HG02798 (cell line): ENCODE measurements around the gene HOXD9.

ENCODE experiments used
- ATAC-seq: cut with Tn5 transposase; IDR thresholded peaks from one replicate; pipeline ENCODE4 v1.9.1; 2021; ENCODE audit warnings: mild to moderate bottlenecking; ENCODE audit not compliant: unreplicated experiment, poor library complexity

Gene HOXD9

DNA sequence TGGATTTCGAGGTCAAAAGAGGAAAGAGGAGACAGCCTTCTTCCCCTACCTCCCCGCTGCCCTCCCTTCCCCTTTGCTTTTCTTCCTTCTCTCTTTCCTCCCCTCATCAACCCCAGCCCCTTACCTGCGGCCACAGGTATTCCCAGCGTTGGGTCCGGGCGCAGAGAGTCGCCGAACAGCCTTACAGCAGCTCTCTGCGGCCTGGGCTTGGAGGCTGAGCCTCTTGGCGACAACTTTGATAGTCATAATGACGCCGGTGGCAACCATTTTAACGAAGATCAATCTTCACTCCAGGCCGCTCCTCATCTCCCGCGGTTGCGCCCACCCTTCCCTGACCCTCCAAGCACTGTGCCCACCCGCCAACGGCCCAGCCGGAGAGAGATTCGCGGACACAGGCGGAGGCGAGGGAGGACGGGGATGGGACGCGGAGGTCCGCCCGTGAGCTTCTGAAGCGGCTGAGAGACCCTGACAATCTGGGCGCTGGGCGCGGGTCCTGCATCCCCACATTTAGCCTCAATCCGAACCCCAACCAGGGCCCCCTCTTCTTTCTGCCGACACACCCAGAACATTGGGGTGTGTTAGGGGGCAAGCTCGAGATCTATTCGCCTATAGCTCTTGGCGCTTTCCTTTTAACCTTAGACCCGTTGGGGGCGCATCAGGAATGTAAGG, 37.3 kb upstream of the HOXD9 start:
- no peak for ATAC-seq

DNA sequence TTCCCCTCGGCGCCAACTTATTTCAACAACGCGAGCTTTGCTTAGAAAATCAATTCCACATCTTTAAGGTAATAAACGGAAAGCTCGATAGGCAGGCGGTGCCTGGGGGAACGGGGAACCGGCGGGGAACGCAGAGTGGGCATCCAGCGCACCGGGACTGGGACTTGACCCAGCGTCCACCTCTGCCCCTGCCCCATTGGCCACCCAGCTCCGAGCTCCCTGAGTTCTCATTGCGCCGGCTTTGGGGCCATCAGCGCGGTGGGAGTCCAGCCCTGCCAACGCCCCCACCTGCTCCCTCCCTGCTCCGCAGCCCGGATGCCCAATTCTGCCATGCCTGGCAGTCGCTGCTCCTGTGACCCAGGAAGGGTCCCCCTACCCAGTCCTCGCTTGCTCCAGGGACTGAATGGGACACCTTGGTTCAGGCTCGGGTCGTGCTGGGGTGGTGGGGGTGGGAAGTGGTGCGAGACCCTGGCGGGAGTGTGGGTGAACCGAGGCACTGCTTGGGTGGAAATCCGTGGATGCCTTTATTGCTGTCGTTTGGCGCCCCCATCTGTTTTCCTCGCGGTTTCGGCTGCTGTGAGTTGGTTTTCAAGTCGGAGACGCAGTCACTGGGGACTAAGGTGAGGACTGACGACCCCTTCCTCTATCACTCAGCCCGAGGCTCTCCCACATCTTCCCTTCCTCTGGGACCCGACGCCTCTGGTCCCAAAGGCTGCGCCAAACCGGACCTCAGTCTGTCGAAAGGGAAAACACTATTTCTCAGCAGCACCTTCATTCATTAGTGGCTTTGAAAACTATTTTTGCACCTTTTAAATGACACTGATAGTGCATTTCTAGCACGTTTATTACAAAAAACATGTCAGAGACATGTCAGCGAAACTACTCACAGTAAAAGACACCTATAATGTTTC, 36.4 kb upstream of the HOXD9 start:
- no peak for ATAC-seq

DNA sequence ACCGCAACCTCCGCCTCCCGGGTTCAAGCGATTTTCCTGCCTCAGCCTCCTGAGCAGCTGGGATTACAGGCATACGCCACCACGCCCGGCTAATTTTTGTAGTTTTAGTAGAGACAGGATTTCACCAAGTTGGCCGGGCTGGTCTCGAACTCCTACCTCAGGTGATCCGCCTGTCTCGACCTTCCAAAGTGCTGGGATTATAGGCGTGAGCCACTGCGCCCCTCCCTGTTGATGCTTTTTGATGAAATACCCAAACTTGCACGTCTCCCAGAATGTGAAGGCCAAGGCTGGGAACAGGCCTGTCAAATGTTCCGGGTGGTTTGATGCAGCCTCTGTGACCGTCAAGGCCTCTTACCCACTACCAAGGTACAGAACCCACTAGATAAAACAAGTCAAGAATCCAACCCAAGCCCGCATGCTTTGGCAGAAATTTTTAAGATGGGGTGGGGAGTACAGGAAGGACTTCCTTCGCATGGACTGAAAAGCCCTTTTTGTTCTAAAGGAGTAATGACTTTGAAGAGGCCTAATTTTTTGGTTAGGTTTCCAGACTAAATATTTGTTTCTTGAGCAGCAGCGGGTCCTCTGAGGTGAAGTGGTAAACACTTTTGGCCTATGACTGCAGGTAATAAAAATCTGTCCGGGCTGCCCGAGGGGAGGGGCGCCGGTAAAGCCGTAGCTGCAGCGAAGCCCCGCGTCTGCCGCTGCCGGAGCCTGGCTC, 35.0 kb upstream of the HOXD9 start:
- ATAC-seq: no peak

DNA sequence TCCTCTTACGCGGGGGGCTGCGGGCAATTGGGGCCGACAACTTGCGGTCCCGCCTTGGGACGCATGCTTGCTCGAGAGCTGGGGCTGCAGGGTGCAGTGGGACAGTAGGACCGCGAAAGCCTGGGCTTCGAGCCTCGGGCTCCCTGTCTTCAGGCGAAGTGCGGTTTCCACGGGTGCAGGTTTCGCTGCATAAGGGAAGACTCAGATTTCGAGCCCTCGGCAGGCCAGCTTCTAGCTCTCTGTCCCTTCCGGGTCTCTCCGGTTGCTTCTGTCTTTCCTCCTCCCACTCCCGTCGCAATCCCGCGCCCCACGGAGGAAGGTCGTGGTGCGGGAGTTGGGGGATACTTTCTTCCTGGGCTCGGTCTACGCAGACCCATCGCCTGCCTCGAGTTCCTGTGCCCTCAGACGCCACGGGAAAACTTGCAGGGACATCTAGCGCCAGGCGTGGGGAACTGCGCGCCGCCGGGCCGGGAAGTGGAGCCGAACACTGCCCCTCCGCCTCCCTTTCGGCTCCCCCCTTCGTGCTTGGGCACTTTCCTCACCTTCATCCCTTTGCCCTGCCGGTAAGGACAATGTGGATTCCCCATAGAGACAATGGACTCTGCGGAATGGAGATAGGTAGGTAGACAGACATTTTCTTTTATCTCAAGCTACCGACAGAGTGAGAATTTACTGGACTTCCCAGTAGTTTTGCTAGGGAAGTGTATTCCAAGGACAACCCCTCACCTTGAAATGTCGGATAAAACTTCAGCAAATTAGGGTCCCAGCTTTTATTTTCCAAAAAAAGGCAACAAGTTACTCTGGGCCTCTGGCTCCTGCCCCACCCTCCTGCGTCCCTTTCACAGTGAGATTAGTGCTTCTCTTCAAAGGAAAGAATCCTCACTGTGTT, 34.2 kb upstream of the HOXD9 start:
- ATAC-seq: peak; percentile 72

DNA sequence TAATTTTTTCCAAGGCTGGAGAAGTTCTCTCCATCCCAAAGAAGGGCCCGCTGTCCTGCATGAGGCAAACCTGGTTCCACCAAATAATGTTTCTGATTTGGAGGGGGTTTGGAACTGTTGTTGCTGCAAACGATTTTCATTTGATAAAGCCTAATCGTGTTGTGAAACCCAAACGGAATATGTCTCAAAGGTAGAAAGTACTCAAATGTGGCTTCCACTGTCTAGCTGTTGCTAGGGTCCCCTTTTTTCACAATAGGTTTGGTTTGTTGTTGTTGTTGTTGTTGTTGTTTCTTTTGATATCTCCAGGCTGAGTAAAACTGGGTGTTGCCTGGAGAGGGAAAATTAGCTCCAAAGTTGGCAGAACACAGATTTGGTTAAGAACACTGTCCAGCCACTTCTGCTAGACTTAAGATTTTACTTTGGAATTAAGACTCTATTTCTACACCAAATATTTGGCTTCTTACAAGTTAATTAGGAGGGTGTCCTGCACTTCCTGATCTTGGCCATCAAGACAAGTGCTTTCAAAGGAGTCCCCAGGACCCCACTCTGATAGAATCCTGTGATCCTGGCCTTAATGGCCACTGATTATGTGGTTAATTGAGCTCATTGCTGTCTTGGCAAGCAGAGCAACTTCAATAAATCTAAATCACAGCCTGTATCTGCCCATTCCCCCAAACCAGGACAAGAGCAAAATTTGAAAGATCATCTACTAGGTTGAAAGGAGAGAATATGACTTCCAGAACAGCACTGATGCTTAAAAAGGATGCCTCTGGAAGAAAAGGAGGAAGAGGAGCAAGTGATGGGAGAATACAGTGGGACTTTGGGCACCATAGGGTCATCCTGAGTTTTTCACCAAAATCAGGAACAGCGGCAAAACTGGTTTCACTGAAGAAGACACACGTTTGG, 33.3 kb upstream of the HOXD9 start:
- ATAC-seq: no peak

DNA sequence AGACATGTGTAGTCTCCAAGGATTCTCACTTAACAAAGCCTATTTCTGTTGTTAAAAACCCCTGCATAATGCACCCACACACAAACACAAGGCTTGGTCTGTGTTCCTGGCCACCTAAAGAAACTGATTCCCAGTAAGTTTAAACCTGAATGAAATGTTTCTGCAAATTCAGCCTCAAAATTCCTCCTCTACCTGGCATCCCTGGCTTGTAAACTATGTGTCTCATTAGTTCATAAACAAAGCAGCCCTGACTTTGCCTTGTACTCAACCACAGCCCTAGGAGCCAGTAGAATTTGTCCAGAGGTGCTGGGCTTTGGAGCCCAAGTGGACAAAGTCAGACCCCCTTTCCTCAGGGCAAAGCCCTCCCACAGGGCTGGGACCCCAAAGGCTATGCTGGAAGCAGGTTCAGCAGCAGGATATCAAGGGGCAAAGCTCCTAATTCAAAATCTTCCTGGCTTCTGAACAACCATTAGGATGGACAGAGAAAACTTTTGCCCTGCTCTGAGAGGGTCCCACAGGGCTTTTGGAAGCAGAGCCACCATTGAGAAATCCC, 32.6 kb upstream of the HOXD9 start:
- ATAC-seq: no peak

DNA sequence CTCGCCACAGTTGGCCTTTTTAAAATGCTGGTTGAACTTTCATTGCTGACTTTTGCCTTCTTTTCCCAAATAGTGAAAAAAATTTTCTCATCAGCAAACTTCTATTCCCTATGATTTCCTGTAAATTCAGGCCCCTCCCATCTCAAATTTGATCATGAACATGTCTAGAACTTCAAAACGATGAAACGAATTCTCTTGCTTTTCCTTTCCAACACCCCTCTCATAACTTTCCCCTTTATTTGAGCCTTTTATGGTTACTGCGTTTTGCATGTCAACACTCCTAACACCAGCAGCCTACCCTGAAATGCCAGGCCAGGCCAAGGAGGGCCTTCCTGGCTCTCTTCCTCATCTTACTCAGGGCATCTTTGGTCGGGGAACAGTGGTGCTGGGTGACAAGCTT, 31.7 kb upstream of the HOXD9 start:
- no peak for ATAC-seq

DNA sequence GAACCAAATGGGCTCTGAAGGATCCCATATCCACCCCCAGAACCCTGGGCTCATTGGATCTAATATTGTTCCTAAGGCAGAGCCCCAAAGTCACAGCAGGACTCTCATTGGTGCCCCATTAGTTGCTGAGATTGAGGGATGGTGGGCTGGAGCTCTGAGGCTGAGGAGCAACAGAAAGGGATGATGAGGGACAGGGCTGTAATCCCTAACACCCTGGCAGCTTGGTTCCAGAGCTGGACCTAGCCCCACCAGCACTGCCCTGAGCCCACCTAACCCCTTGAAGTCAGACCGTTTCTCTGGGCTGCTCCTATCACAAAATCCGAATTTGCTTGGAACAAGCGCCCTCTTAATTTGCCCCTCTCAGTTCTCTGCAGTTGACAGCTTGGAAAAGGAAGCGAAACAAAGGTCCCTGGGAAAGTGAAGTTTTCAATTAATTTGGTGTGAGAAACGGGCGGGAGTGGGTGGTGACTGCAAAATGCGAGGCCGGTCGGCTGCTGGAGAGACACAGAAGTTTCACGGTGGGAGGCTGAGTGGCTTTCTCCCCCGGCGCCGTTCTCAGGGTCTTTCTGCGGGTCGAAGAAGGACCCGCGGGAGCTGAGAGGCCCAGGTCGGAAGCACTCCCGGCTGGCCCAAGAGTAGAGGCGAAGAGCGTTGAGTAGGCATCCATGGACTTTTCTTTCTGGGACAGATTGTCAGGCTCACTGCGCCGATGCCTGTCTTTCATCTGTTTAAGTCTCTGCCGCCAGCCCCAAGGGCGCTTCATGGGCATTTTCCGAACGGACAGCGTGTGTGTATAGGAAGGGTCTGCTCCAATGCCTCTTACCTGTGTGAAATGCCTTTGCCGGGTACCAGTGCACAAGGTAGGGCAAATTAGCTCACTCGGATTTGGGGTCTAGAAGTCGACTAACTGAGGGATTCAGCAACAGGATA, 30.9 kb upstream of the HOXD9 start:
- no peak for ATAC-seq

DNA sequence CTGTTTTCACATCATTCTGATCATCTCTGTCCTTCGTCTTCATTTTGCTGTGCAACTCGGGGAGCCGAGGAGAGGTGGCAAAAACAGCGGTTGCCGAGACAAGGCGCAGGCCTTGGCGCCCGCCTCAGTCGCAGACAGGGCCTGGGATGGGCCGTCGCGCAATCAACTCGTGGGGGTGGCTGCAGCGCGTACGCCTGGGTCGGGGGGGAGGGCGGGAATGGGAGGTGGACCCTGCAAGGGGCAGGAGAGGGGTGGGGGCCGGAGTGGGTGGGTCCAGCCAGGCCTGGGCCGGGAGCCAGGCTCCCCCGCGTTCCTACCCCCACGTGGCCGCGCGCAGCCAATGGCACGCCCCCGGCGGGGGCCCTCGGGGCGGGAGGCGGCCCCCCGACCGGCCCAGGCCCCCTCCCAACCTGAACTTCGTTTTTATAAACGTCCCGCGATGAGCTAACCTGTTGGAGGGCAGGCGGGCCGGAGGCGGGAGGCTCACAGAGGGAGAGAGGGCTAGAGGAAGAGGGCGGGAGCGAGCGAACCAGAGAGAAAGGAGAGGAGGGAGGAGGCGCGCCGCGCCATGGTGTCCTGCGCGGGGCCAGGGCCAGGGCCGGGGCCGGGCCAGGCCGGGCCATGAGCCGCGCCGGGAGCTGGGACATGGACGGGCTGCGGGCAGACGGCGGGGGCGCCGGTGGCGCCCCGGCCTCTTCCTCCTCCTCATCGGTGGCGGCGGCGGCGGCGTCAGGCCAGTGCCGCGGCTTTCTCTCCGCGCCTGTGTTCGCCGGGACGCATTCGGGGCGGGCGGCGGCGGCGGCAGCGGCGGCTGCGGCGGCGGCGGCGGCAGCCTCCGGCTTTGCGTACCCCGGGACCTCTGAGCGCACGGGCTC, 30.0 kb upstream of the HOXD9 start, which contains the start of gene HOXD13:
Gene HOXD13 (plus strand): TSS at position 452 of the 875 bp plus-strand sequence. CDS start 170 bp downstream, at position 622.
- ATAC-seq: no peak

DNA sequence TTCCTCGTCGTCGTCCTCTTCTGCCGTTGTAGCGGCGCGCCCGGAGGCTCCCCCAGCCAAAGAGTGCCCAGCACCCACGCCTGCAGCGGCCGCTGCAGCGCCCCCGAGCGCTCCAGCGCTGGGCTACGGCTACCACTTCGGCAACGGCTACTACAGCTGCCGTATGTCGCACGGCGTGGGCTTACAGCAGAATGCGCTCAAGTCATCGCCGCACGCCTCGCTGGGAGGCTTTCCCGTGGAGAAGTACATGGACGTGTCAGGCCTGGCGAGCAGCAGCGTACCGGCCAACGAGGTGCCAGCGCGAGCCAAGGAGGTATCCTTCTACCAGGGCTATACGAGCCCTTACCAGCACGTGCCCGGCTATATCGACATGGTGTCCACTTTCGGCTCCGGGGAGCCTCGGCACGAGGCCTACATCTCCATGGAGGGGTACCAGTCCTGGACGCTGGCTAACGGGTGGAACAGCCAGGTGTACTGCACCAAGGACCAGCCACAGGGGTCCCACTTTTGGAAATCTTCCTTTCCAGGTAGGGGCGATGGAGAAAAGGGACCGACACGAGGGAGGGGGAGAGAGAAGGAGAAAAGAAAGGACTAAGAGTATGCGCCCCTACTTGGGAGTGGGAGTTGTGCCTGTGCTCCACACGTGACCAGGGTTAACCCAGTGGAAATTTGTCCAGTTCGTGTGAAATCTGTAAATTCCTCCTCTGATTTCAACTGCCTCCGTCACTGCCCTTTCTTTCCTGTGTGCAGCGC, 29.2 kb upstream of the HOXD9 start:
- ATAC-seq: no peak

DNA sequence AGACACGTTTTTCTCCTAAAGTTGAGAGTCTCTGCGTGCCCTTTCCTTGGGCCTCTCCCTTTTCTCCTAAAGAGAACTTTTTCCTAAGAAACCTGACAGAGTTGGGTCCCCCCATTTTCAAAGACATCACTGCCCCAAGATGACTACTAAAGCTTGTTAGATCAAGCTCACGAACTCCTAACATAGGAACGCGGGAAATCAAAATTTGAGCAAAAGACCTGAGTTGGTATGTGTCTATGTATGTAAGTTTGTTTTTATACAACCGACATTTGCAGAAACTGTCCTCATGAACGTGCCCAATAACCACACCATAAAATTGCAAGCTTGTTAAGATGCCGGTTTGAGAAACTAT, 28.6 kb upstream of the HOXD9 start:
- ATAC-seq: no peak

DNA sequence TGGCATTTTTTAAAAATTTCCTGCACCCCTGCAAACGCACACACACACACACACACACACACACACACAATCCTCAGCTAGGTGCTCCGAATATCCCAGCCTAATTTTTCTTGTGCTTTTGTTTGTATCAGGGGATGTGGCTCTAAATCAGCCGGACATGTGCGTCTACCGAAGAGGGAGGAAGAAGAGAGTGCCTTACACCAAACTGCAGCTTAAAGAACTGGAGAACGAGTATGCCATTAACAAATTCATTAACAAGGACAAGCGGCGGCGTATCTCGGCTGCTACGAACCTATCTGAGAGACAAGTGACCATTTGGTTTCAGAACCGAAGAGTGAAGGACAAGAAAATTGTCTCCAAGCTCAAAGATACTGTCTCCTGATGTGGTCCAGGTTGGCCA, 28.2 kb upstream of the HOXD9 start:
- ATAC-seq: no peak

DNA sequence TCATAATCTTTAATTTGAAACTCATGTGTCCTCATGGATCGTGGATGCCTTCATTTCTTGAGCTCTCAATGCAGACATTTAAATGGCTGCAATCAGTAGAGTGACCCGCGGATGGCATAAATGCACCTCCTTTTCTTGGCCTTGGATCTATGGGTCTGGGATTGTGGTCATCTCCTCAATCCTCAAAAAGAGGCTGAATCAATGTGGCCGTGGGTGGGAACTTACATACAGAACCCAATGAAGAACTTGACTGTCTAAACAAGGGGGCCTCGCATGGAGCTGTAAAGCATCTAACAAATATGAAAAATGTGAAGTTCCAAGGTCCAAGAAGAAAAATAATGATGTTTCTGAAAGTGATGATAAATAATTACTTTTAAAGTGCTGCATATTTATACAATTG, 27.1 kb upstream of the HOXD9 start:
- ATAC-seq: no peak

DNA sequence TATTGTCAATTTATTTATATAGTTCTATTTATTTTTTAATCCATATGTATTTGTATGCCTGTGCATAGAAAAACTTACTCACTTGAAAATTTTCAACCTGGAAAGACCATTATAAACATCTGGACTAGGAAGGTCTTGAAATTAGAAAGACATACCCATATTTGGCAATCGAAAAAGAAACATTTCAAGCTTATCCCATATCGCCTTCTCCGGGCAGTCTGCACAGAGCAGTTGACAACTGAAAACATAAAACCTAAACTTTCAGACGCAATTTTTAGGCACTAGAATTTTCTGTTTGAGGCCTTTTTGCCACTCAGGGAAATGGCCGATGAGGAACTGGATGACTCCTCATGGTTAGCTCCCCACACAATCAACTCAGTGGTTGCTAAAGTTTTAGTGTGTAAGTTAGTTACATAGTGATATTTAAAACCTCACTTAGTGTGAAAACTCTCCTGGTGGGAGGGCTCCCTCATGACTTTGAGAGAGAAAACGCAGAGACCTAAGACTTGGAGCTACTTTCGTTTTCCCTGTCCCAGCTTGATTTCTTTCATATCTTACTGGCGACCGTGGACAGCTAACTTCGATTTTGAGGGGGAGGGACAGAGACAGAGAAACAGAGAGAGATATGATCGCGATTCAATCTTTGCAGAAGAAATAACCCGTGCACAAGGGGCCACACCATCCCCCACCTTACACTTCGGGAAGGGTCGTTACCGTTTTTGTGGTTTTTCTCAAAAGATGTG, 26.1 kb upstream of the HOXD9 start:
- no peak for ATAC-seq

DNA sequence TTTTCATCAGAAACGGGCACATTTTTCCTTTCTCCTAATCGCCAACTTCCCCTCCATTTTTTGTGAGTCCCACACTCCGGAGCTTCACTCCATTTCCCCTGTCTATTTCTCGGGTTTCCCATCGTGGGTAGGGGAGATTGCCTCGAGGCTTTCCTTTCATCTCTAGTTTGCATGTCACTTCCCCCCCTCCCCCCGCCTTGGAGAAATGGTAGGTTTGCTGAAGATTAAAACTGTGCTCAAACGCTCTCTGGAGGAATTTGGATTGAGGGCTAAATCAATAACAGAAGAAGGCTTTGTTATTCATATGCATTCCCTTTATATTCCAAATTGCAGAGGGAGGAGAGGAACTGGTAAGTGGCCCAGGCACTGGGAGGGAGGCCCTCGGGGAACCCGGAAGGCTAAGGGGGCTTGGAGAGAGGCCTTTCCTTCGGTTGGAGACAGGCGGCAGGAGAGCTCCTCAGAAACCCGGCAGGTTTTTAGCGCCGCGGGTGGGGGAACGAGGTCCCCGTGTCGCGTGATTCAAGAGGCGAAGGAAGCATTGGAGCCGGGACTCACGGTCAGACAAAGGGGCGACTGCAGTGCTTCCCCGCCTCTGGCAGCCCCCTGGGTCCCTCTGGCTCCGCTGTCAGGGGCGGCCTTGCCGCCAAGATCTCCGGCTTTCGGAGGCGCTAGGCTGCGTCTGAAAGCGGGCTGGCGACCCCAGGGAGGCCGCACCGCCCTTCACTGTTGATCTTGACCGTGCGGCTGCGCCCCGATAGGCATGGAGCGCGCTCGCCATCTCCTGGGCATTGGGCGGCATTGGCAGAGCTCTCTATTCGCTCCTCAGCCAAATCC, 25.3 kb upstream of the HOXD9 start:
- ATAC-seq: peak; percentile 94
